PC-9 (cell line): ENCODE measurements around the gene TAF7. TPM values are rescaled to one million over a fixed set of nuclear protein-coding genes. Genes with fewer than 3 reads are reported as not detected.
A peak's percentile ranks its signal among the peaks of the same experiment; 100 is the strongest.
"Not testable (repeated sequence)": the region's sequence is repeated elsewhere in the genome, so short reads cannot be mapped to it uniquely, and the experiment has no call there.

Experiments used
- BruUV-seq: library from RNA; stranded (reverse); fragments of 400-500 nt; replicated peaks from 2 replicates; lab custom pipeline; 2021; lab: Mats Ljungman, UMichigan
- CTCF ChIA-PET: fragments of 300-600 bp; sonication (Branson Sonifier 250); formaldehyde crosslinking; loops from one replicate; lab custom pipeline; 2022; ENCODE audit warnings: antibody characterized with exemption; lab: Charles Lee
- POLR2A ChIA-PET: fragments of 300-600 bp; sonication (Branson Sonifier 250); formaldehyde crosslinking; loops from one replicate; lab custom pipeline; 2022; ENCODE audit warnings: antibody characterized with exemption; ENCODE audit not compliant: unreplicated experiment; lab: Charles Lee
- DNase-seq, 2 experiments: peaks; one replicate each; pipeline versions ENCODE4 v3.0.0 to v3.0.0-alpha.2; 2015 to 2022; ENCODE audit warnings: mixed read lengths in 1 of 2
- H2AFZ ChIP-seq: fragments of 200-600 bp; sonication (generic); 2 replicates; pipeline ENCODE4 v1.8.1; 2017; ENCODE audit warnings: antibody characterized with exemption
- H3F3A ChIP-seq: fragments of 200-600 bp; sonication (generic); 2 replicates; pipeline ENCODE4 v1.8.1; 2017; ENCODE audit warnings: antibody characterized with exemption, mild to moderate bottlenecking, low read depth; ENCODE audit not compliant: insufficient read depth
- H3K27ac ChIP-seq: fragments of 200-600 bp; sonication (generic); 2 replicates; pipeline ENCODE4 v1.6.1; 2016; ENCODE audit warnings: mixed run types
- H3K27me3 ChIP-seq: fragments of 200-600 bp; sonication (generic); 2 replicates; pipeline ENCODE4 v1.6.1; 2016; ENCODE audit warnings: low read depth, mixed run types; ENCODE audit not compliant: insufficient read depth
- H3K36me3 ChIP-seq: fragments of 200-600 bp; sonication (generic); 2 replicates; pipeline ENCODE4 v1.6.1; 2016; ENCODE audit warnings: low read depth, mixed run types
- H3K4me1 ChIP-seq: fragments of 200-600 bp; sonication (generic); replicated peaks from 2 replicates; pipeline ENCODE4 v1.6.1; 2016; ENCODE audit warnings: mixed run types; ENCODE audit not compliant: insufficient read depth
- H3K4me2 ChIP-seq: fragments of 200-600 bp; sonication (generic); 2 replicates; pipeline ENCODE4 v1.6.1; 2017; ENCODE audit warnings: mixed run types
- H3K4me3 ChIP-seq: fragments of 200-600 bp; sonication (generic); 2 replicates; pipeline ENCODE4 v1.6.1; 2016; ENCODE audit warnings: mixed run types
- H3K79me2 ChIP-seq: fragments of 200-600 bp; sonication (generic); 2 replicates; pipeline ENCODE4 v1.6.1; 2017; ENCODE audit warnings: low read depth, mixed run types
- H3K9me2 ChIP-seq: fragments of 200-600 bp; sonication (generic); 2 replicates; pipeline ENCODE4 v1.8.1; 2017; ENCODE audit warnings: mild to moderate bottlenecking; ENCODE audit not compliant: insufficient read depth
- H3K9me3 ChIP-seq: fragments of 200-600 bp; sonication (generic); 2 replicates; pipeline ENCODE4 v1.8.1; 2016; ENCODE audit warnings: low read depth; ENCODE audit not compliant: insufficient read depth
- H4K20me1 ChIP-seq: fragments of 200-600 bp; sonication (generic); 2 replicates; pipeline ENCODE4 v1.8.1; 2017; ENCODE audit not compliant: insufficient read depth
- EZH2 ChIP-seq: fragments of 200-600 bp; sonication (generic); IDR thresholded peaks from 2 replicates; pipeline ENCODE4 v1.8.0; 2017; ENCODE audit warnings: antibody characterized with exemption, low read depth
- intact Hi-C: fragments of 100-400 bp; cut with micrococcal nuclease; formaldehyde crosslinking; loops from one replicate; pipeline ENCODE4 v1.10.0; 2022; ENCODE audit not compliant: unreplicated experiment
- total RNA-seq: library from RNA; stranded (reverse); gene quantifications from 2 replicates; pipeline ENCODE4 v1.2.3, GENCODE V29; 2021
- TF ChIP-seq, protein P1 (sequence below): fragments of 200-600 bp; sonication (generic); conservative IDR thresholded peaks from 2 replicates; pipeline ENCODE4 v1.6.1; 2017; ENCODE audit warnings: mixed run types, antibody characterized with exemption, mild to moderate bottlenecking, moderate library complexity

TAF7 gene
- total RNA-seq, 1 experiment from 2014 or later = 57.6 TPM

DNA sequence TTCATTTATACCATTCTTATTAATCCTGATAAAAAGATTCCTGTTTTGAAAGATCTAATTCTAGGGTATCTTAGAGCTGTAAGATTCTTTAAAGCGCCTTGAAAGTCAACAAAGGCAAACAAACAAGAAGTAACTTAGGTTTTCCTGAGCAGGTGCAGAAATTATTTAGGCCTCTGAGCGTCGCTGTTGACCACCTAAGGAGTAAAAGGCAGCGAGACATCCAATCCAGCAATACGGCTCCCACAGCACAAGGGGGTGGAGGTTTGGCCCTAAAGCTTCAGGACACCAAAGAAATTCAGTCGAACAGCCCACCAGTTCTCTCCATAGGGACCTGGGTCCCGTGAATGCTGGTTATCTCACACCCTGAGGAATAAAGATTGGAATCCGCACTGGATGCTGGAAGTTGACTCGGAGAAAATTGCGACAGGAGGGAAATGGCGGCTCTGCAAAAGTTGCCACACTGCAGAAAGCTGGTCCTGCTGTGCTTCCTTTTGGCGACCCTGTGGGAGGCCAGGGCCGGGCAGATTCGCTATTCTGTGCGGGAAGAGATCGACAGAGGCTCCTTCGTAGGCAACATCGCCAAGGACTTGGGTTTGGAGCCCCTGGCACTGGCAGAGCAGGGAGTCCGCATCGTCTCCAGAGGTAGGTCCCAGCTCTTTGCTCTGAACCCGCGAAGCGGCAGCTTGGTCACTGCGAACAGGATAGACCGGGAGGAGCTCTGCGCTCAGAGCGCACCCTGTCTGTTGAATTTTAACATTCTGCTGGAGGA is 18.1 kb upstream of the TAF7 start, which contains the start of gene PCDHGA2:
TSS of gene PCDHGA2 (plus strand) at position 223 of the 769 bp plus-strand sequence.
- H3K9me2 ChIP-seq = no peaks in the 10 kb centered on the region
- intact Hi-C loops = no loop called here
- ChIA-PET CTCF (interaction anchor here (0.6 kb wide), 1 partner anchor 183 kb away, joined by 3 read pairs; no protein-coding TSS in a partner anchor), POLR2A (interaction anchor here (0.7 kb wide), 1 partner anchor 74 kb away, joined by 3 read pairs; the partner anchor contains the start of gene PCDHGA10)
- DNase-seq = peak in 1 of 2 experiments; percentile 19
- H3F3A ChIP-seq = no peaks in the 10 kb centered on the region
- H3K4me2 ChIP-seq = no peak within 1 kb of the TSS
- H3K9me3 ChIP-seq = peaks cover 4% of the 10 kb centered on the region; the same call in 1 of the 2 replicates
- H4K20me1 ChIP-seq = no peaks in the 10 kb centered on the region
- H3K27ac ChIP-seq = no peak within 1 kb of the TSS
- no peak within 1 kb of the TSS for H3K4me3 ChIP-seq
- H3K4me1 ChIP-seq = 0 out of 2 replicates have a peak, but pooled peaks cover 5% of the 10 kb centered on the region
- no peaks in the 10 kb centered on the region for H3K27me3 ChIP-seq
- no TSS peak for BruUV-seq
- no peaks in the 10 kb centered on the region for H3K36me3 ChIP-seq
- H3K79me2 ChIP-seq = no peaks in the 10 kb centered on the region
- TF ChIP-seq, protein P1, sequence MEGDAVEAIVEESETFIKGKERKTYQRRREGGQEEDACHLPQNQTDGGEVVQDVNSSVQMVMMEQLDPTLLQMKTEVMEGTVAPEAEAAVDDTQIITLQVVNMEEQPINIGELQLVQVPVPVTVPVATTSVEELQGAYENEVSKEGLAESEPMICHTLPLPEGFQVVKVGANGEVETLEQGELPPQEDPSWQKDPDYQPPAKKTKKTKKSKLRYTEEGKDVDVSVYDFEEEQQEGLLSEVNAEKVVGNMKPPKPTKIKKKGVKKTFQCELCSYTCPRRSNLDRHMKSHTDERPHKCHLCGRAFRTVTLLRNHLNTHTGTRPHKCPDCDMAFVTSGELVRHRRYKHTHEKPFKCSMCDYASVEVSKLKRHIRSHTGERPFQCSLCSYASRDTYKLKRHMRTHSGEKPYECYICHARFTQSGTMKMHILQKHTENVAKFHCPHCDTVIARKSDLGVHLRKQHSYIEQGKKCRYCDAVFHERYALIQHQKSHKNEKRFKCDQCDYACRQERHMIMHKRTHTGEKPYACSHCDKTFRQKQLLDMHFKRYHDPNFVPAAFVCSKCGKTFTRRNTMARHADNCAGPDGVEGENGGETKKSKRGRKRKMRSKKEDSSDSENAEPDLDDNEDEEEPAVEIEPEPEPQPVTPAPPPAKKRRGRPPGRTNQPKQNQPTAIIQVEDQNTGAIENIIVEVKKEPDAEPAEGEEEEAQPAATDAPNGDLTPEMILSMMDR = peak; percentile 58
- TF ChIP-seq EZH2 = no peak
- no peak within 1 kb of the TSS; the same call in 1 of the 2 replicates for H2AFZ ChIP-seq

DNA sequence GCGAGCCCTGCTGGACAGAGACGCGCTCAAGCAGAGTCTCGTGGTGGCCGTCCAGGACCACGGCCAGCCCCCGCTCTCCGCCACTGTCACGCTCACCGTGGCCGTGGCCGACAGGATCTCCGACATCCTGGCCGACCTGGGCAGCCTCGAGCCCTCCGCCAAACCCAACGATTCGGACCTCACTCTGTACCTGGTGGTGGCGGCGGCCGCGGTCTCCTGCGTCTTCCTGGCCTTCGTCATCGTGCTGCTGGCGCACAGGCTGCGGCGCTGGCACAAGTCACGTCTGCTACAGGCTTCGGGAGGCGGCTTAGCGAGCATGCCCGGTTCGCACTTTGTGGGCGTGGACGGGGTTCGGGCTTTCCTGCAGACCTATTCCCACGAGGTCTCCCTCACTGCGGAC is 12.0 kb upstream of the TAF7 start:
- H3K36me3 ChIP-seq, H3K9me2 ChIP-seq, DNase-seq, BruUV-seq, H3F3A ChIP-seq, H2AFZ ChIP-seq, H3K4me2 ChIP-seq, H3K27me3 ChIP-seq, H3K9me3 ChIP-seq, CTCF ChIA-PET, intact Hi-C loops, H3K79me2 ChIP-seq, H3K27ac ChIP-seq, POLR2A ChIA-PET, H3K4me3 ChIP-seq, H3K4me1 ChIP-seq, H4K20me1 ChIP-seq: not testable (repeated sequence)

DNA sequence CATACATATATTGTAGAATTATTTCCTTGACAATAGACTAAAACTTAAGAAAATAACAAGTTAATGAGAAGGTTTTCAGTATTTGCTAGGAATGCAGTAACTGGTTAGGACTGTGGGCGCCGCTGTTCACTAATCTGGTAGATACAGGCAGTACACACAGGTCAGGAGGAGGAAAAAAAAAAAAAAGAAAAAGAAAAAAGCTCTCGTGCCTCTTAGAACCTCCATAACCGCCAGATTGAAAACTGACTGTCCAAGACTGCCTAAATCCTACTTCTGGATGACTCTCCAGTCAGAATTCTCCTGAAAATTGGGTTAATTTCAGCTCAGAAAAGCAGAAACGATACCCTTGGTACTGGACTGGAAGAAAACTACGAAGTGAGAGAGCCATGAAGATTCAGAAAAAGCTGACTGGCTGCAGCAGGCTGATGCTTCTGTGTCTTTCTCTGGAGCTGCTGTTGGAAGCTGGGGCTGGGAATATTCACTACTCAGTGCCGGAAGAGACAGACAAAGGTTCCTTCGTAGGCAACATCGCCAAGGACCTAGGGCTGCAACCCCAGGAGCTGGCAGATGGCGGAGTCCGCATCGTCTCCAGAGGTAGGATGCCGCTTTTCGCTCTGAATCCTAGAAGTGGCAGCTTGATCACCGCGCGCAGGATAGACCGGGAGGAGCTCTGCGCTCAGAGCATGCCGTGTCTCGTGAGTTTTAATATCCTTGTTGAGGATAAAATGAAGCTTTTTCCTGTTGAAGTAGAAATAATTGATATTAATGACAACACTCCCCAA is 9.9 kb upstream of the TAF7 start, which contains the start of gene PCDHGA1:
TSS of gene PCDHGA1 (plus strand) at position 216 of the 782 bp plus-strand sequence.
- Histone ChIP-seq H3K4me1 (0 out of 2 replicates have a peak, but pooled peaks cover 5% of the 10 kb centered on the region), H3K36me3 (no peaks in the 10 kb centered on the region), H3K4me2 (peak within 1 kb of the TSS; percentile 51), H3F3A (no peaks in the 10 kb centered on the region), H3K4me3 (no peak within 1 kb of the TSS; the same call in 1 of the 2 replicates), H2AFZ (0 out of 2 replicates have a peak within 1 kb of the TSS, but pooled peaks have one; percentile 15), H3K9me2 (no peaks in the 10 kb centered on the region), H3K9me3 (no peaks in the 10 kb centered on the region), H4K20me1 (no peaks in the 10 kb centered on the region), H3K27me3 (no peaks in the 10 kb centered on the region; the same call in 1 of the 2 replicates), H3K79me2 (no peaks in the 10 kb centered on the region), H3K27ac (no peak within 1 kb of the TSS)
- TF ChIP-seq, protein P1 = peak; percentile 66; the same call in 1 of the 2 replicates
- TF ChIP-seq EZH2 = no peak
- BruUV-seq = no TSS peak
- CTCF ChIA-PET = interaction anchor here (0.6 to 1.2 kb wide), 7 partner anchors 10 to 245 kb away, joined by 3 to 6 read pairs (median 3); partner anchors contain the start of genes PCDHGB3 and TAF7
- POLR2A ChIA-PET = interaction anchor here (0.7 kb wide), 1 partner anchor 9 kb away, joined by 3 read pairs; no protein-coding TSS in a partner anchor
- peak in 1 of 2 experiments; percentile 35 for DNase-seq
- intact Hi-C loops = no loop called here
